GM18505 (cell line): ENCODE results near the gene FOXO1.

Experiments
- ATAC-seq: cut with Tn5 transposase; IDR thresholded peaks from one replicate; pipeline ENCODE4 v1.9.1; 2021; ENCODE audit not compliant: unreplicated experiment
- POLR2A ChIP-seq: IDR thresholded peaks from 4 replicates; pipeline ENCODE4 v1.6.1; 2011; ENCODE audit warnings: borderline replicate concordance; ENCODE audit not compliant: insufficient read depth, insufficient read length; ENCODE audit errors: extremely low read depth

The FOXO1 gene

DNA sequence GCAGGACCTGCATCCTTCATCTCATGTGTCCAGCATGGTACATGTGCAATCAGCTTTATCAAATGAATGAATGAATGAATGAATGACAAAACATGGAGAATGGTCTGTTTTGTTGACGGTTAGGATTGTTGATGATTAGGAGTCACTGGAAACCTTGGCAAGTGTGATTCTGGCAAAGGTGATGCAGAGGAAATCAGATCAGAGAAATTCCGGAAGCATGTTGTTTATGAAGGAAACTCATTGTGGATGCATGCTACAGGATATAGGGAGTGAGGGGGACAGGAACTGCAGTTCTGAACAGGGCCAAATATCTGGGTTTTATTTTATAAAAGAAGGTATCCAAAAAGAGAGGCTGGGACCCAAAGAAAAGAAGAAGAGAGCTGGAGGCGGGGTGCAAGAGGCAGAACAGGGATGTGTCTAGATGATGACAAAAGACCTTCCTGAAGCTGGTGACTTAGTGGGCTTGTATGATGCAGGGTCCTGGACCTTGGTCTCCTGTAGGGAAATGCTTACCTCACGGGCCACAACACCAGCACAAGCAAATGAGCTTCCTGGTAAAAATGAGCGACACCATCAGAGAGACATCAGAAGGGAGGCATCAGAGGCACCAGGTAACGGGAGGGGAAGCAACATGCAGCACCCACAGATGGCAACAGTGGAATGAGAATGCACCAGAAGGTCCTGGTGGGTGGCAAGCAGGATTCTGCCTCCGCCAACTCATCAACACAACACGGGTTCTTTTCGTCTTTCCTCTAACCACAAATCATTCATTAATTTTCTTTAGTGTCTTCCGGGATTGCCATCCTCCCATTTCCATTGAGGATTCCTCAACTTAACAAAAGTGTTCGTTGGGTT, 159.6 kb downstream of the FOXO1 start:
- ATAC-seq, result no peak
- no peak for TF ChIP-seq POLR2A
